Femur (tissue), 1 donor: Measurements from ENCODE around the gene ALDOA.
"Not testable (repeated sequence)": the region's sequence is repeated elsewhere in the genome, so short reads cannot be mapped to it uniquely, and the experiment has no call there.

Experiments
- DNase-seq: peaks from one replicate; pipeline ENCODE4 v3.0.0-alpha.2; 2017

The ALDOA gene

DNA sequence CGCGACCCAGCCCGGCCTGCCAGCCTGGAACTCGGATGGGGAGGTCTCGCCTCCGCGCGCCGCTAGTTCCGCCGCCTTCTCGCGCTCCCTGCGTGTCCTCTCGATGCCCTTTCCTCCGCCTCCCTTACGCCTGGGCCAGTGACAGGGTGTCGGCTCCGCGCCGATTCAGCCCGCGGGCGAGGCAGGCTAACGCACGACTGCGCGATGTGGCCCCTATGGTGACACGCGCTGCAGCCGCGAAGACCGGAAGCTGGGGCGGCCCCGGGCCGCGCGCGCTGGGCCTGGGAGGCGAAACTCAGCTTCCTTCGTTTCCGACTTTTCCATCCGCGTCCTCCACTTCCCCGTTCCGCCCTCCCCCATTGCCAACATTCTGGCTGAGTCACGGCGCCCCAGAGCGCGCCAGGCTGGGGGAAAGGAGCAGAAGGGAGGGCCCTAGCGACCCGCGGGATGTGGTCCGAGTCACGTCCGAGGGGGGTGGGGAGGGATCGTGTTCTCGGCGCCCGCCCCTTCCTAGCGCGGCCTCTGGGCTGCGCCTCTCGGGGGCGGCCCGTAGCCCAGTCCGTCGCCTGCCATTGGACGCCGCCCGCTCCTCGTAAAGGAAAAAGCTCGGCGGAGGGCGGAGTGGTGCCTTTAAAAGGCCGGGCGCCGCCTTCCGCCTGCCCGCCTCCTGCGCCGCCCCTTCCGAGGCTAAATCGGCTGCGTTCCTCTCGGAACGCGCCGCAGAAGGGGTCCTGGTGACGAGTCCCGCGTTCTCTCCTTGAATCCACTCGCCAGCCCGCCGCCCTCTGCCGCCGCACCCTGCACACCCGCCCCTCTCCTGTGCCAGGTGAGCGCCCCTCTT, at the start of gene ALDOA:
Gene ALDOA, plus strand, starts transcription at position 659 of the 841 bp plus-strand sequence. CDS start 1,138 bp downstream, outside the sequence.
- peak; percentile 99 for DNase-seq

GRCh38 chr16:30016555-30017276, 48.8 kb upstream of the ALDOA start:
- no peak for DNase-seq

GRCh38 chr16:30017277-30017656, 48.3 kb upstream of the ALDOA start:
- no peak for DNase-seq

- DNase-seq = not testable (repeated sequence)
Measured at GRCh38 chr16:30017937-30018336, 47.6 kb upstream of the ALDOA start.

DNA sequence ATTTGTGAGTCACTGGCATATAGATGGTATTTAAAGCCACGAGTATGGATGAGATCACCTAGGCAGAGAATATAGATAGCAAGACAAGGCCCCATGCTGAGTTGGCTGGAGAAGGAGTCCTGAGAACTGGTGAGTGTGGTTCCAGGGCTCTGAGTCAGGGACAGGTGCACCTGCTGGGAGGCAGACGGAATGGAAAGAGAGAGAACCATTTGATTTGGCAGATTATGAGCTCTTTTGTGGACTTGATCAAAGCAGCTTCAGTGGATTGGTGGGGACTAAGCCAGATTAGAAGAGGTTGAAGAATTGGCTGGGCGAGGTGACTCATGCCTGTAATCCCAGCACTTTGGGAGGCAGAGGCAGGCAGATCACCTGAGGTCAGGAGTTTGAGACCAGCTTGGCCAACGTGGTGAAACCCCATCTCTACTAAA, 46.8 kb upstream of the ALDOA start:
- DNase-seq = no peak

DNA sequence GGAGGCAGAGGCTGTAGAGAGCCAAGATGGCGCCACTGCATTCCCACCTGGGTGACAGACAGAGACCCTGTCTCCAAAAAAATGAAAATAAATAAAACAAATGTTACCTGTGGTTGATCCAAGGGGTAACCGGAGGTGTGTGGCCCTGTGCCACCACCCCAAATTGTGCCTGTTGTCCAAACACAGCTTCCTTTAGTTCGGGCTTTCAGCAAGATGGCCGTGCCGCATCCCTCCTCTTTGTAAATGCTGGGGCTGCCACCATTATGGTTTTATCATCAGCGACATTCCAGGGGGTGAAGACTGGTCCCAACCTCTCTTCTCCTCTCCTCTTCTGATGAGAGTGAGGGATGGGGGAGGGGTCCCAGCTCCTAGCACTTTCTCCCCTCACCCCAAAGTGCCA, 42.7 kb upstream of the ALDOA start, which contains the start of gene C16orf92:
Gene C16orf92, plus strand, starts transcription at position 312 of the 400 bp plus-strand sequence. CDS start 143 bp downstream, outside the sequence.
- DNase-seq = no peak

DNA sequence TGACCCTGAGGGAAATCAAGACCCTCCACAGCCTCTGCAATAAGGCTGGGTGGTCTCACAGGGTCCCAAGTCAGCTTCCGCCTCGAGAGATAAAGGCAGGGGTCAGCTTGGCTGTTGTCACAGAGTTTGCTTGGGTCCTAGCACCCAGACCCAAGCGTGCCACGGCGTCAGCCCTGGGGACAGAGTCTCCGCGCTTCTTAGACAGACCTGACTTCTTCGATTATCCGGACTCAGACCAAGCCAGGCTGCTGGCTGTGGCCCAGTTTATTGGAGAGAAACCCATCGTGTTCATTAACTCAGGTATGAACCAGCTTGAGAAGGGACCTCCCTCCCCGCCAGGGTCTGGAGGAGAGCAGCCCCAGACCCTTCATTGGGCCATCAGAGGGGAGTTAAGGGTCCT, 42.0 kb upstream of the ALDOA start:
- DNase-seq = no peak

DNA sequence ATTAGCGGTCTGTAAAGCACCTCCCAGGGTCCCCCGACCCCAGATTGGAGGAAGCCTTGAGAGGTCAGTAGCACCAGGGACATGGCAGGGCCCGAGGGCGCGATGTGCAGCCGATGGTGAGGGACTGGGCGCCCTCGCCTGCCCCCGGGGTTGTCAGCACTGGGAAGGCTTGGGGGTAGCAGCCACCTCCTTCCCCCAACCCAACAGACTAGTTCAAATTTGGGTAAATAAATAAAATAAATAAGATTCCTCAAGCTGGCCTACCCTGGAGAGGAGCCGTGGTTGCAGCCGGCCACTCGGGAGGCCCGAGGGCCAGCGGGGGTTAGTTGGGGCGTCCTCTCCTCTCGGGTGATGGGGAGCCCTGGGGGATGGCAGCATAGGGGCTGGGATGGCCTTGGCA, 41.1 kb upstream of the ALDOA start:
- no peak for DNase-seq

DNA sequence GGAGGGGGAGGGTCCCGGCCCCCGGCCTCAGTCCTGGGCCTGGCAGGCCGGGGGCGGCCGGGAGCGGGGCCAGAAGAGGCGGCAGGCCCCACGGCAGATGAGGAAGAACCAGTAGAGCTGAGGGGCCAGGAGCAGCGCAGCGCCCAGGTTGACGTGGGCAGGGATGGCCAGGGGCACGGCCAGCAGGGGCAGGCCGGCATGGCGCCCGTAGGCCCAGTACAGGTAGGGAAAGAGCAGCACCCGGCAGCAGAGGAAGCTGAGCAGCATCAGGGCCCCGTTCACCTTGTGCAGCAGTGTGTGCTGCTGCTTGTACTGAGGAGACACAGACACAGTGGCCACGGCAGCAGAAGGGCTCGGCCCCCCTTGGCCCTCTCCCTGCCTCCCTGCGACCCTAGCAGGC, 40.4 kb upstream of the ALDOA start:
- DNase-seq = no peak

DNA sequence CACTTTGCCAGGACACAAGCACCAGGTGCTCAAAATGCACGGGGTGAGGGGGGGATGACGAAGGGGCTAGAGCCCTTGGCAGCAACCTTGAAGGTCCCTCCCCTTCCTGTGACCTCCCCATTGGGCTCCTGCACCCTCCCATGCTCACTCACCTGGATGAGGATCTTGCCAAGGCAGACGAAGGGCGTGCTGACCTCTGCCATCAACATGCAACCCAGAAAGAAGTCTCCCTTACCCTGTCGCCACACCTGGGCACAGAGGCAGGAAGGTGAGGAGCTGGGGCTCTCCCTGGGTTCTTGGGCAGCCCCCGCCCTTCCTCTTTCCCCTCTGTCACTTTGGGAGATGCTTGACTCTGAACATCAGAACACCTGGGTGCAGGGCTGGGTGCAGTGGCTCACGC, 40.0 kb upstream of the ALDOA start:
- DNase-seq = no peak

DNA sequence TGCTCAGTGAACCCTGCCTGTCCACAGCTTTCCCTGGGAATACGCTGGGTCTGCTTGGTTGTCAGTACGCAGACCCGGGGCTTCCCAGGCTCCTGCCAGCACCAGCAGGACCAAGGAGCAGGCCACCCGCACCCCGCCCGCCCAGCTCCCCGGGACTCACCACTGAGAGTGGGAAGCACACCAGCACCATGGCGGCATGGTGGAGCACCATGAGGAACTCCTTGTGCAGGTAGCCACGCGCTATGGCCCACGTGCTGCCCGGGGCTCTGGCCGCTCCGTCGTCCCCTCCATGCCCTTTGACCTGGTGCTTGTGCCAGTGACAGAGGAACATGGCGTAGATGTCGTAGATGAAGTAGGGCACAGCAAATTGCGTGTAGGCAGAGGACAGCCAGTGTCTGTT, 39.1 kb upstream of the ALDOA start:
- DNase-seq = no peak

GRCh38 chr16:30027588-30028437, 37.7 kb upstream of the ALDOA start:
- no peak for DNase-seq

GRCh38 chr16:30028438-30029076, 37.0 kb upstream of the ALDOA start:
- peak; percentile 55 for DNase-seq

DNA sequence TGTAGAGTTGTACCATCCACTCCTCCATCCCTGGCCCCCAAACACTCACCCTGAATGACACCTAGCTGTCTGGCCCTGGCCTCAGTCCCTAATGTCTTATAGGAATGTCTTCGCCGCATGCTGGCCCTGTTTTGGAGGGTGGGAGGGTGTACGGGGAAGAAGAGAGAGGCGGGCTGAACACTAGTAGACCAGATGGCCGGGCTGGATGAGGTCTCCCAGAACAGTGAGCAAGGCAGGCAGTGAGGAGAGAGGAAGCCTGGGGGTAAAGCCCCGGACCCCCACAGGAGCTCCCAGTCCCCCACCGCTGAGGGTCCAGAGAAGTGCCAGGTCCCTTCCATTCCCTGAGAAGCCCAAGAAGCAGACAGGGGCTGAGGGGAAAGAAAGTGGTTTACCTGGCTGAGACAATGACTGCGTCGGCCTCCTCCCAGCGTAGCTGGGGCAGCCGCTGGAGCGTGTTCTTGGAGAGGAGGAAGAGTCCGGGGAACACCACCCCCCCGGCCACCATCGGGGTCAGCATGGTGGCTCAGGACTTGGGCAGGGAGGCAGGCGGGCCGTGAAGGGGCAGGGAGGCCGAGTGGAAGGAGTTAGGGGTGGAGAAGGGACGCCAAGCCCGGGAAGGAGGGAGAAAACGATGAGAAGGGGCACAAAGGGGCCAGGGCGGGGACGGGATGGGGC, 35.4 kb upstream of the ALDOA start:
- no peak for DNase-seq

- DNase-seq = no peak
Measured at GRCh38 chr16:30030841-30031413, 34.6 kb upstream of the ALDOA start, which contains the start of gene TLCD3B. TLCD3B (minus strand) TSS chr16:30031271; CDS start chr16:30030527, 744 bp downstream.

GRCh38 chr16:30031477-30031918, 34.1 kb upstream of the ALDOA start:
- DNase-seq = no peak

DNA sequence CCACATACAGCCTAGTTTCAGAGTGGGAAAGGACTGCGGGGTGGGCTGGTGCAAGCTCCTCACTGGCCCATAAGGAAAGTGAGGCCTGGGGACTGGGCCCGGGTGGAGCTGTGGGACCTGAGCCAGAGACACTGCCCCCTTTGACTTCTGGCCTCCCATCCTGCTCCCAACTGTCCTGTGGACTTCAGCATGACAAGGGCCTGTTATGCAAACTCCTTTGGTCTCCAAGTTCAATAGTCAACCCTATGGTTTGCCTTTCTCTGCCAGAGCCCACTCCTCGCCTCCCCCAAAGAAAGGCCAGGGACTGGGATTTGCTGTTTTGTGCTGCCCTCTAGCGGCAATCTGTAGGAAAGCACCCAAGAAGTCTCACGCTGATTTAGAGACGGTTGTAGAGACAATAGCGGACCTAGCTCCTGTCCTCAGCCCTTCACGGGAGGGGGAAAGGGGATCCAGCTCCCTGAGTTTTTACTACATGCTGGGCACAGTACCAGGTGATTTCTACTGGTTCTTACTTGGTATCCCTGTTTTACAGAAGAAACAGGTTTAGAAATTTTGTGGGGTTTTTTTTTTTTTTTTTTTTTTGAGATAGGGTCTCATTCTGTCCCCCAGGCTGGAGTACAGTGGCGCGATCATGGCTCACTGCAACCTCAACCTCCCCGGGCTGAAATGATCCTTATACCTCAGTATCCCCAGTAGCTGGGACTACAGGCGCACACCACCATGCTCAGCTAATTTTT, 33.3 kb upstream of the ALDOA start:
- peak; percentile 59 for DNase-seq

GRCh38 chr16:30033270-30033669, 32.3 kb upstream of the ALDOA start:
- no peak for DNase-seq

DNA sequence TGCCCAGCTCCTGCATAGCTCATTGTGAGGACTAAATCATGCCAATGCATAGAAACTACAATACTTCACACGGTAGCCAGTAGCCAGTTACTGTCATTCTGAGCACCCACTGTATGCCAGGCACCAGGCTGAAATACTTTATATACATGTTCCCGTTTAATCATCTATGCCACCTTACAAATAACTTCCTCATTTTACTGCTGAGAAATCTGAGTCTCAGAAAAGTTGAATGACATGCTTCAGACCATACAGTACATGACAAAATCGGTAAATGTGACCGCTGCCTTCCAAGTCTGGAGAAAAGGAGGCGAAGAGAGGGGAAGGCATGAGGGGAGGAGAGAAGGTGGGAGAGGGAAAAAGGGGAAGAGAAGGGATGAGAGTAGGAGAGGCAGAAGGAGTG, 25.3 kb upstream of the ALDOA start:
- no peak for DNase-seq

GRCh38 chr16:30040690-30041089, 24.9 kb upstream of the ALDOA start:
- not testable (repeated sequence) for DNase-seq

GRCh38 chr16:30041841-30042240, 23.7 kb upstream of the ALDOA start:
- DNase-seq = no peak
